Fibroblast of villous mesenchyme (primary cell): ENCODE data around the gene AKT2. TPM values are rescaled to one million over a fixed set of nuclear protein-coding genes. Genes with fewer than 3 reads are reported as not detected.

Experiments
- DNase-seq: peaks from one replicate; pipeline ENCODE4 v3.0.0-alpha.2; 2010; ENCODE audit warnings: low read depth
- H3K4me3 ChIP-seq: 2 replicates; pipeline ENCODE4 v1.5.1; 2011; ENCODE audit warnings: low read depth, mild to moderate bottlenecking, low read length
- total RNA-seq: library from RNA; depleted of rRNA; stranded (reverse); fragments of >200 nt; gene quantifications from 2 replicates; pipeline ENCODE4 v1.2.3, GENCODE V29; 2012
- TF ChIP-seq, protein P1 (sequence below): IDR thresholded peaks from 2 replicates; pipeline ENCODE4 v1.5.1; 2012; ENCODE audit warnings: low read depth, mild to moderate bottlenecking, low read length; ENCODE audit not compliant: insufficient read depth

Gene AKT2
- total RNA-seq, 1 donor, result 142 TPM

- TF ChIP-seq, protein P1, sequence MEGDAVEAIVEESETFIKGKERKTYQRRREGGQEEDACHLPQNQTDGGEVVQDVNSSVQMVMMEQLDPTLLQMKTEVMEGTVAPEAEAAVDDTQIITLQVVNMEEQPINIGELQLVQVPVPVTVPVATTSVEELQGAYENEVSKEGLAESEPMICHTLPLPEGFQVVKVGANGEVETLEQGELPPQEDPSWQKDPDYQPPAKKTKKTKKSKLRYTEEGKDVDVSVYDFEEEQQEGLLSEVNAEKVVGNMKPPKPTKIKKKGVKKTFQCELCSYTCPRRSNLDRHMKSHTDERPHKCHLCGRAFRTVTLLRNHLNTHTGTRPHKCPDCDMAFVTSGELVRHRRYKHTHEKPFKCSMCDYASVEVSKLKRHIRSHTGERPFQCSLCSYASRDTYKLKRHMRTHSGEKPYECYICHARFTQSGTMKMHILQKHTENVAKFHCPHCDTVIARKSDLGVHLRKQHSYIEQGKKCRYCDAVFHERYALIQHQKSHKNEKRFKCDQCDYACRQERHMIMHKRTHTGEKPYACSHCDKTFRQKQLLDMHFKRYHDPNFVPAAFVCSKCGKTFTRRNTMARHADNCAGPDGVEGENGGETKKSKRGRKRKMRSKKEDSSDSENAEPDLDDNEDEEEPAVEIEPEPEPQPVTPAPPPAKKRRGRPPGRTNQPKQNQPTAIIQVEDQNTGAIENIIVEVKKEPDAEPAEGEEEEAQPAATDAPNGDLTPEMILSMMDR, result no peak
- DNase-seq, result no peak
- H3K4me3 ChIP-seq, result no peak overlapping the region
Observed at GRCh38 chr19:40228863-40229262, 56.3 kb downstream of the AKT2 start.

DNA sequence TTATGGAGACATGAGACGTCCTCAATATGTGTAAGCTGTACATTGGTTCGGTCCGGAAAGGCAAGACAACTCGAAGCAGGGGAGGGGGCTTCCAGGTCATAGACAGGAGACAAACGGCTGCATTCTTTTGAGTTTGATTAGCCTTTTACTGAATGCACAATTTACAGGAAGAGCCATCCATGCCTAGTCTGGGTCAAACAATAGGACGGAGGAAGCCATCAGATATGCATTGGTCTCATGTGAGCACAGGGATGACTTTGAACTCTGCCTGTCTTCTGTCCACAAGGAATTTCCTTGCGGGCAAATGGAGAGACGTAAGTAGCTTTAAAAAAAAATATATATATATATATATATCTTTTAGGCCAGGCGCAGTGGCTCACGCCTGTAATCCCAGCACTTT, 56.8 kb downstream of the AKT2 start:
- DNase-seq, result no peak
- TF ChIP-seq, protein P1, result no peak
- no peak overlapping the region for H3K4me3 ChIP-seq

DNA sequence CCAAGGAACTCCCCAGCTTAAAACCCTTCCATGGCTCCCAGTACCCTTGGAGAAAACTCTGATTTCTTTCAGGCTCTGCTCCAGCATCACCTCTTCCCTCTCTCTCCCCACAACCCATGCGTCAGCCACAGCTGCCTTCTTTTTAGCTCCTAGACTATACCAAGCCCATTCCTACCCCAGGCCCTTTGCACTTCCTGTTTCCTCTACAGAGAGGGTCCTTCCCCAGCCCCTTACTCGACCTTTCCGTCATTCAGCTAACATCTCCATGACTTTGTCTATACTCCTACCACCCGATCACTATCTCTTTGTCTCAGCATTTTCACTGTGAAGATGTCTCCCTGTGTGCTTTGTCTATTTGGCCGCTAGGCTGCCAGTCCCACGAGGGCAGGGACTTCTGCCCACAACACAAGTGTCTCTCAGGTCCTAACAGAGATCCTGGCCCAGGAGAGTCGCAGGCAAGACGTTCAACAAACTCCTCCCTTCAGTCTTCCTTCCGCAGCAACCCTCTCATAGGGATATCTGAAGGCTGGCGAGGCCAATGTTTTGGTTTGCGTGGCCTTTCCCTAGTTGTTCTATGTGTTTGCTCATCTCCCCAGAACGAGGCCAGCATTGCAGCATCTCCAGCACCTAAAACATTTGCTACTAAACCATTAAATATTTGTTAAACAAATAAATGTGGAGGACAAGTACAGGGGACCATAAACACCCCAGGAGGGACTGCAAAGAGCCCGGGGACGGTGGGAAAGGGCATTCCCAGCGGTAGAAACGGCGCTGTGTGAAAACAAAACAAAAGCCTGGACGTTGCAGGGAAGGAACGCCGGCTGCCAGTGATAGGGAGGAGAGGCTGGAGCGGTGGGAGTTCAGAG, 59.5 kb downstream of the AKT2 start:
- TF ChIP-seq, protein P1, result no peak
- H3K4me3 ChIP-seq, result peak overlapping the region; percentile 39
- peak; percentile 60 for DNase-seq

GRCh38 chr19:40224342-40225150, 60.6 kb downstream of the AKT2 start:
- no peak overlapping the region for H3K4me3 ChIP-seq
- TF ChIP-seq, protein P1, result no peak
- no peak for DNase-seq

GRCh38 chr19:40223135-40223822, 61.9 kb downstream of the AKT2 start:
- TF ChIP-seq, protein P1, result no peak
- no peak for DNase-seq
- no peak overlapping the region for H3K4me3 ChIP-seq

DNA sequence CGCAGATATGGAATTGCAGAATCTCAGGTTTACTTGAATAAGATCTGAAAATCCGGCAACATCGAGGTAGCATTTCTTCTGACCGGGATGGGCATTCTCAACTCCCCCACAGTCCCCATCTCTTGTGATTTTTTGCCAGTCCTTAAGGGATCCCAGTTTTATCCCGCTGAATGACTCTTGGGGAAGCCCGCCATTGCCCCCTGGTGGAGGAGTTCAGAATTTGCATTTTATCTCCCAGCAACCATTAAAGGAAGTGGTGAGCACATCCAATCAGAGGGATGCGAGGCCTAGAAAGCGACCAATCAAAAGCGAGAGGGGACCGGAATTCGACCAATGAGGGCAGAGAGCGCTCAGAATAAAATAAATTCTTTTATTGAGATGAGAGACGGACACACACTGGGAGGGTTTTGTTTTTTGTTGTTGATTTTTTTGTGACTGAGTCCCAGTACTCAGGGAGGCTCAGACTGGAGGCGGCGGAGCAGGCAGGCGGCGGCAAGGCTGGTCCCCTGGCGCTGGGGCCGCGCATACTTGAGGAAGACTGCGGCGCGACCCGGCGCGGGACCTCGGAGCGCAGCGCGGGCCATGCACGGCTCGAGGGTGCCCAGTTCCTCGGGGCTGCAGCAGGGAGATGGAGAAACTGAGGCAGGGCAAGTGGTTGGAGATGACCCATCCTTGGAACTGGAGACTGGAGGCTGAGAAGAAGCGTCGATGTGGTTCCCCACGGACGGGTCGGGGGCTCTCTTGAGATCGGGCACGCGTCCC, 63.1 kb downstream of the AKT2 start:
- TF ChIP-seq, protein P1, result peak; percentile 90
- peak; percentile 95 for DNase-seq

More for the DNA sequence above, 63.1 kb downstream of the AKT2 start:
- H3K4me3 ChIP-seq, result no peak overlapping the region
